ENCODE measurements around the gene SYCE1.
"Not testable (repeated sequence)": the region's sequence is repeated elsewhere in the genome, so short reads cannot be mapped to it uniquely, and the experiment has no call there.

SYCE1 gene, protein sequence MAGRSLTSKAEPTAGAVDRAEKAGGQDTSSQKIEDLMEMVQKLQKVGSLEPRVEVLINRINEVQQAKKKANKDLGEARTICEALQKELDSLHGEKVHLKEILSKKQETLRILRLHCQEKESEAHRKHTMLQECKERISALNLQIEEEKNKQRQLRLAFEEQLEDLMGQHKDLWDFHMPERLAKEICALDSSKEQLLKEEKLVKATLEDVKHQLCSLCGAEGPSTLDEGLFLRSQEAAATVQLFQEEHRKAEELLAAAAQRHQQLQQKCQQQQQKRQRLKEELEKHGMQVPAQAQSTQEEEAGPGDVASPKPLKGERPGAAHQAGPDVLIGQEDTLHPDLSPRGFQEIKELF

DNA sequence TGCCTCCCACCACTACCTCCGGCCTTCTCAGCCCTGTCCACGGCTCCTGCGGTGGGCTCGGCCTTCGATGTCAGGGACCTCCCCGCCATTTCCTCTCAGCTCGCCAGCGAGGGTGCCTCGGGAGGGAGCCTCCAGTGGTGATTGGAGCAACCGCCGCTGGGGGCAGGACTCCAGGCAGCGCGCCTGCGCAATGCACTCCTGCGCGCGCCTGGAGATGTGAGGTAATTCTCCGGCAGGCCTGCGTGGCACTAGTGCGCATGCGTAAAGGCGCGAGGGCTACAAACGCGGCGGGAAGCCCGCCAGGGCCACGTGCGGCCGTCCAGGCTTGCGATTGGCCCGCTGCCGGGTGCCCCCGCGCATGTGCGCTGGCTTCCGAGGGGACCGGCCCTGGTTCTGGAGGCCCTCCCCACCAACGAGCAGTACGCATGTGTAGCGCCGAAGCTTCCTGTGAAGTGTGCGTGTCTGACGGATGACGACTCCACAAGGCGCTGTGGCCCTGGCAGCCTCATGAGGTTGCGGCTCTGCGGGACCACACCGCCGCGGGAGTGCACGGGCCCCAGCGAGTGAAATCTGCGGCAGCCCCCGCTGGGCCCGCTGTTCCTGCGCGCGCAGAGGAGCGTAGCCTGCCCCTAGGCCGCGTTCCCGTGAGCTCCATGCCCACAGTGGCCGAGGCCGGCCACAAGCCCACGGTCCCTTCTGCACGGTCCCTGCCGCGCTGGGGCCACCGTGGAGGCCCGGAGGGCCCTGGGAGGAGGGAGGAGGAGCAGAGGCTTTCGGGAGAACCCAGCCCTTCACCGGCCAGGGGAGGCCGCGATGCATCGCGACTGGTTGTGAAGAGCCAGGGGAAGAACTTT, at the start of gene SYCE1:
Gene SYCE1, minus strand, starts transcription at position 143 of the 854 bp plus-strand sequence. Its CDS starts 54 bp downstream, at position 89.
- H3K4me1 ChIP-seq (ENCODE audit: insufficient read depth, low read length): no peaks in the 10 kb centered on the region
- no peak within 1 kb of the TSS for H3K4me3 ChIP-seq (ENCODE audit: low read length)
- H3K27me3 ChIP-seq (ENCODE audit: insufficient read depth, low read length): peaks cover 3% of the 10 kb centered on the region
- H3K36me3 ChIP-seq (ENCODE audit: insufficient read depth, low read length): no peaks in the 10 kb centered on the region
- H2AFZ ChIP-seq (ENCODE audit: low read depth, low read length): no peak within 1 kb of the TSS
- no peaks in the 10 kb centered on the region for H3K9me3 ChIP-seq (ENCODE audit: low read length)

DNA sequence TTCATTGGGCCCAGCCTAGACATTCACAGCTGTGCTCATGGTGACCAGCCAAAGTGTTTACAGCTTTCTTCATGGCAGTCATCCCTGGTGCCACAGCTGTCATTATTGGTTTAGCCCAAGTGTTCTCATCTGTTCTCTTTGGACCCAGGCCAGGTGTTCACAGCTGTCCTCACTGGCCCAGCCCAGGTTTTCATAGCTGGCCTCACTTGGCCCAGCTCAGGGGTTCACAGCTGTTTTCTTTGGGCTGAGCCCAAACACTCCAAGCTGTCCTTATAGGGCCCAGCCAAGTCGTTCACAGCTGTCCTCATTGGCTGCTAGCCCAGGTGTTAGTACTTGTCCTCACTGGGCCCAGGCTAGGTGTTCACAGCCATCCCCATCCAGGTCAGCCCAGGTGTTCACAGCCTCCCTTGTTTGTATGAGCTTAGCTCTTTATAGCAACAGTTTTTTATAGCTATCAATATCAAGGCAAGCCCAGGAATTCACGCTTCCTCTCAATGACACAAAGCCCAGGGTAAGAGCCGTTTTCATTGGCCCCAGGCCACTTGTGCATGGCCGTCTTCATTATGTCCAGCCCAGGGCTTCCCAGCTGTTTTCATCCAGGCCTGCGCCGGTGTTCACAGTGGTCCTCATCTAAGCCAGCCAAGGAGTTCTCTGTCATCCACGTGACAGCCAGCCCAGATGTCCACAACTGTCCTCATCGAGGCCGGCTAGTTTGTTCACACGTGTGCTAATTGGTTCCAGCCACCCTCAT, 49.6 kb upstream of the SYCE1 start:
- no peaks in the 10 kb centered on the region for H3K9me3 ChIP-seq (ENCODE audit: low read length)
- no peak overlapping the region for H2AFZ ChIP-seq (ENCODE audit: low read depth, low read length)
- H3K4me1 ChIP-seq (ENCODE audit: insufficient read depth, low read length): no peaks in the 10 kb centered on the region
- no peak overlapping the region for H3K4me3 ChIP-seq (ENCODE audit: low read length)
- H3K36me3 ChIP-seq (ENCODE audit: insufficient read depth, low read length): no peaks in the 10 kb centered on the region
- H3K27me3 ChIP-seq (ENCODE audit: insufficient read depth, low read length): peaks cover 5% of the 10 kb centered on the region

DNA sequence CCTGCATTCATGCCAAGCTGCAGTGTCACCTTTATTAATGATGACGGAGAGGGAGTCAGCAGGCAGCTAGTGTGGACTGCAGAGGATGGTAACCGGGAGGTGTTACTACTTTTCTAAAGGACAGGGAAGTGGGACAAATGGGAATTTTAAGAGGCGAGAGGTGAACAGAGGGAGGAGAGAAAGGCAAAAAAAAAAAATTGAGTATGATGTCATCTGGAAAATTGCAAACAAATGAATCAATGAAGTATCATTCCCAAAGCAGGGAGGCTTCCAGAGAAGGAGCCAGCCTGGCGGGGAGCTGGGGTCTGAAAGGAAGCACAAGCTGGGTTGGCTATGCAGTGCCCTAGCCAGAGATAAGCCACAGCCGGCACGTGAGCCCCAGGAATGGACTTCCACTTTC, 48.3 kb upstream of the SYCE1 start:
- Histone ChIP-seq H3K9me3 (ENCODE audit: low read length) (no peaks in the 10 kb centered on the region), H3K27me3 (ENCODE audit: insufficient read depth, low read length) (peaks cover 7% of the 10 kb centered on the region), H2AFZ (ENCODE audit: low read depth, low read length) (no peak overlapping the region), H3K4me1 (ENCODE audit: insufficient read depth, low read length) (no peaks in the 10 kb centered on the region), H3K36me3 (ENCODE audit: insufficient read depth, low read length) (no peaks in the 10 kb centered on the region), H3K4me3 (ENCODE audit: low read length) (no peak overlapping the region)

DNA sequence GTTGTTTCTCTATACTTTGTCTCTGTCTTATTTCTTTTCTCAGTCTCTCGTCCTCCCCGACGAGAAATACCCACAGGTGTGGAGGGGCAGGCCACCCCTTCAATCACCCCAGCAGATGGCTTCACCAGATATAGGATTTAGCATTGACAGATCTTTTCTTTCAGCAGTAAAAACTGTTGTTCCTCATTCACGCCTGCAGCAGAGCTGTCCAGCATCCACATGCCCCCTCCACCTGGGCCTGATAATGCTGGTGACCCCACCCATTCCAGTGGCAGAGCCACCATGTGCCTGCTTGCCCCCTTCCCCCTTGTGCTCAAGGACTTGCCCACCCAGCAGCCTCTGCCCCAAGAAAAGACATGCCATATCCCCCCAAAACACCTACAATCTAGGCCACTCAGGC, 45.7 kb upstream of the SYCE1 start:
- H3K27me3 ChIP-seq (ENCODE audit: insufficient read depth, low read length): peaks cover 7% of the 10 kb centered on the region
- H3K4me1 ChIP-seq (ENCODE audit: insufficient read depth, low read length): no peaks in the 10 kb centered on the region
- H2AFZ ChIP-seq (ENCODE audit: low read depth, low read length): no peak overlapping the region
- H3K36me3 ChIP-seq (ENCODE audit: insufficient read depth, low read length): no peaks in the 10 kb centered on the region
- H3K9me3 ChIP-seq (ENCODE audit: low read length): no peaks in the 10 kb centered on the region
- H3K4me3 ChIP-seq (ENCODE audit: low read length): no peak overlapping the region

DNA sequence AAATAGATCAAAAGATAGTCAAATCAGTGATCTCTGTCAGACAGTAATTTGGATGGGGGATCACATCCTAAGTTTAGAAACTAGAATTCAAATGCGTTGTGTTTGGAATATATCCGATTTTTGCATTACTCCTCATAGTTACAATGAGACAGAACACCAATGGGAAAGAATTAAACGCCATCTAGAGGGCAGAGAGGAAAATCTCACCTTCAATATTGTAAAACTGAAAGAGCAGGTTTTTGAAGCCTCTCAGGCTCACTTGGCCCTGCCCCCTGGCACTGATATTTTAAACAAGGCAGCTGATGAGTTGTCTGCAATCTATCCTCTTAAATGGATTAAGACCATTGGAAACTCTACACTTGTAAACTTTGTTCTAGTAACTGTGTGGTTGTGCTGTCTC, 43.5 kb upstream of the SYCE1 start:
- Histone ChIP-seq H3K4me3 (ENCODE audit: low read length) (no peak overlapping the region), H3K4me1 (ENCODE audit: insufficient read depth, low read length) (no peaks in the 10 kb centered on the region), H3K36me3 (ENCODE audit: insufficient read depth, low read length) (no peaks in the 10 kb centered on the region), H2AFZ (ENCODE audit: low read depth, low read length) (no peak overlapping the region), H3K9me3 (ENCODE audit: low read length) (no peaks in the 10 kb centered on the region), H3K27me3 (ENCODE audit: insufficient read depth, low read length) (peaks cover 9% of the 10 kb centered on the region)

DNA sequence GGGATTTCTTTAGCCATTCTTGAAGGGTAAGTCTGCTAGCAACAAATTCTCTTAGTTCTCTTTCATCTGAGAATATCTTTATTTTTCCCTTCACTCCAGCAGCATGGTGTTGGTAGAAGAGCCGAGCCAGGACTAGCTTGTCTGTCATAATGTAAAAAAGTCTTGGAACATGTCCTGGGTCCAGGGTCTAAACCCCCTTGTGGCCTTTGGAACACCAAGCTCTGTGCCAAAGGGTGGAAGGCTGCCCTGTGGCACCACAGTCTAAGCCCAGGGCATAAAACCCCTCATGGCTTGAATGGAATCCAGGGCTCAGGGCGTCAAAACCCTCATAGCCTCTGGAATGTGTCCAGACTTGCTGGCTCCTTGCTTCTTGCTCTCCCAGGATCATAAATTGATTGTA, 38.1 kb upstream of the SYCE1 start:
- not testable (repeated sequence) for H2AFZ ChIP-seq (ENCODE audit: low read depth, low read length); H3K4me3 ChIP-seq (ENCODE audit: low read length); H3K36me3 ChIP-seq (ENCODE audit: insufficient read depth, low read length); H3K4me1 ChIP-seq (ENCODE audit: insufficient read depth, low read length); H3K27me3 ChIP-seq (ENCODE audit: insufficient read depth, low read length); H3K9me3 ChIP-seq (ENCODE audit: low read length)

DNA sequence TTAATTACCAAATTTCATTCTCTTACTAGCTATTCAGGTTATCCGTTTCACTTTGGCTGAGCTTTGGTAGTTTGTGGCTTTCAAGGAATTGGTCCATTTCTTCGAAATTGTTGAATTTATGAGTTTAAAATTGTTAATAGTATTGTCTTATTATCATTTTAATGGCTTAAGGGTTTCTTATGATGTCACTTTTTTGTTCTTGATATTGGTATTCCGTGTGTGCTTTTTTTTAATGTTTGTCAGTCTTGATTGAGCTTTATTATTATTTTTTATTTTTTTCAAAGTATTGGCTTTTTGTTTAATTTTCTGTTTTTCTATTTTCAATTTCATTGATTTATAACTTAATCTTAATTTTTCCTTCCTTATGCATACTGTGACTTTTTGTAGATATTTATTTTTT, 35.3 kb upstream of the SYCE1 start:
- H3K27me3 ChIP-seq (ENCODE audit: insufficient read depth, low read length): peaks cover 10% of the 10 kb centered on the region
- H3K4me1 ChIP-seq (ENCODE audit: insufficient read depth, low read length): no peaks in the 10 kb centered on the region
- H3K4me3 ChIP-seq (ENCODE audit: low read length): no peak overlapping the region
- no peak overlapping the region for H2AFZ ChIP-seq (ENCODE audit: low read depth, low read length)
- no peaks in the 10 kb centered on the region for H3K9me3 ChIP-seq (ENCODE audit: low read length)
- no peaks in the 10 kb centered on the region for H3K36me3 ChIP-seq (ENCODE audit: insufficient read depth, low read length)

DNA sequence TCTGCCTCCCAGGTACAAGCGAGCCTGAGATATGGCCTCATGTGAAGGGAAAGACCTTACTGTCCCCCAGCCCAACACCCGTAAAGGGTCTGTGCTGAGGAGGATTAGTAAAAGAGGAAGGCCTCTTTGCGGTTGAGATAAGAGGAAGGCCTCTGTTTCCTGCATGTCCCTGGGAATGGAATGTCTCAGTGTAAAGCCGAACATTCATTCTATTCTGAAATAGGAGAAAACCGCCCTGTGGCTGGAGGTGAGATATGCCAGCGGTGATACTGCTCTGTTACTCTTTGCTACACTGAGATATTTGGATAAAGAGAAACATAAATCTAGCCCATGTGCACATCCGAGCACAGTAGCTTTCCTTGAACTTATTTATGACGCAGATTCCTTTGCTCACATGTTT, 34.5 kb upstream of the SYCE1 start:
- not testable (repeated sequence) for H3K36me3 ChIP-seq (ENCODE audit: insufficient read depth, low read length); H3K9me3 ChIP-seq (ENCODE audit: low read length); H3K27me3 ChIP-seq (ENCODE audit: insufficient read depth, low read length); H2AFZ ChIP-seq (ENCODE audit: low read depth, low read length); H3K4me1 ChIP-seq (ENCODE audit: insufficient read depth, low read length); H3K4me3 ChIP-seq (ENCODE audit: low read length)

DNA sequence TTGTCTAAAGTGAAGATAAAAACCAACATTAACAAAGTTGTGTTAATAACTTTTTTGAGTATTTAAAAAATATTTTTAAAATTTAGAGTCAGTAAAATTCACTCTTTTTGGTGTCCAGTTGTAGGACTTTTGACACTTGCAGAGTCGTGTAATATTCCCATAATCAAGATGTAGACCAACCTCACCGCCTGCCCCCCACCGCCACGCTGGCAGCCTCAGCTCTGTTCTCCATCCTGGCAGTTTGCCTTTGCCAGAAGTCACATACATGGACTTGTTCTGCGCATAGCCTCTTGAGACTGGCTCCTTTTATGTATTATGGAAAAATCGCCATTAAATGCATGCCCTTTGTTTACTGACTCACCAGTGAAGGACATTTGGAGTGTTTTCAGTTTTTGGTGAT, 27.3 kb upstream of the SYCE1 start:
- Histone ChIP-seq H3K4me1 (ENCODE audit: insufficient read depth, low read length) (no peaks in the 10 kb centered on the region), H3K4me3 (ENCODE audit: low read length) (no peak overlapping the region), H3K9me3 (ENCODE audit: low read length) (no peaks in the 10 kb centered on the region), H2AFZ (ENCODE audit: low read depth, low read length) (no peak overlapping the region), H3K27me3 (ENCODE audit: insufficient read depth, low read length) (peaks cover 23% of the 10 kb centered on the region), H3K36me3 (ENCODE audit: insufficient read depth, low read length) (no peaks in the 10 kb centered on the region)

DNA sequence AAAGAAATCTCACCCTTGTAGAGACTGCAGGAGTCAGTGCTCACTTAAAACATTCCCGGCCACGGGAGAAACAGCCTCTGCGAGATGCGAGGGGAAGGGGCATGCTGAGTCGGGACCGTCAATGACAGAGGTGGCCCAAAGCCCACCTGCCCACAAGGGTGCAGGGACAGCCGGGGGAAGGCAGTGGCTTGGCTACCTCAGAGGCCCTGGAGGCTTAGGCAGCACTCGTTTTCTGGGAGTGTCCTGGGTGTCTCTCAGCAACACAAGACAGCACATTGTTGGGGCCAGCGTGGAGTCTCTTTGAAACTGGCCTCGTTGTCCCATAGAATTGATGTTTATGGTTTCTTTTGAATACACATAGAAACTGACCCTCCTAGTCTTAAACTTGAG, 25.6 kb upstream of the SYCE1 start:
- Histone ChIP-seq H3K9me3 (ENCODE audit: low read length) (no peaks in the 10 kb centered on the region), H2AFZ (ENCODE audit: low read depth, low read length) (no peak overlapping the region), H3K36me3 (ENCODE audit: insufficient read depth, low read length) (no peaks in the 10 kb centered on the region), H3K4me1 (ENCODE audit: insufficient read depth, low read length) (no peaks in the 10 kb centered on the region), H3K4me3 (ENCODE audit: low read length) (no peak overlapping the region), H3K27me3 (ENCODE audit: insufficient read depth, low read length) (peaks cover 23% of the 10 kb centered on the region)

DNA sequence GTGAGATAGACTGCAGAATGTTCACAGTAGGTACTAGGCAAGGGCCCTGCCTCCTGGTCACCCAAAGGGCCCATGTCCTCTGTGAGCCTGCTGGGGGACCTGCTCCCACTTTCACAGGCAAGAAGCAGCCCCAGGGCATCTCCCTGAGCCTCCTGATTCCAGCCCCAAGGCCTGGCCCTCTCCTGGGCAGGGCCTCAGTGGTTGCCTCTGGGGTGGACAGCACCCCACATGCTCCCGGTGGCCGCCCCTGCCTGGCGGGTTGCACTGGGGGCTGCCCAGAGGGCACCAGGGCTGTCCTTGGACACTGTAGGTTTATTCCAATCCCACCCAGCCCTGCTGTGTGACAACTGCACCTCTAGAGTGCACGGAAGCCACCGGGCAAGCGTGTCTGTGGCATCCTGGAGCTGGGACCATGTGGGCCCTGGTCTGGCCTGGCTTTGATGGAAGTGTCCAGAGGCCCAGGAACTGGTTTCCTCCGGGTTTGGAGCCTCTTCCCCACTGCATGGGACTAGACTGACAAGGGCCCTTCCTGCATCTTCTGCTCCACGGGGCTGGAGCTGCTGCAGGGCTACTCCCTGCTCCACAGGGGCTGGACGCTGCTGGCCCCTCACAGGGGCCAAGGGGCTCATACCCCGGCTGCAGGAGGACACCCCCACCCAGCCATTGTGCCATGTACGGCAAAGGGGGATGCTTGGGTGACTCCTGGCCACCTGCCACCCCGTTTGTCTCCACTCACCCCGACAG, 25.0 kb upstream of the SYCE1 start:
- Histone ChIP-seq H2AFZ (ENCODE audit: low read depth, low read length) (no peak overlapping the region), H3K36me3 (ENCODE audit: insufficient read depth, low read length) (no peaks in the 10 kb centered on the region), H3K4me1 (ENCODE audit: insufficient read depth, low read length) (no peaks in the 10 kb centered on the region), H3K27me3 (ENCODE audit: insufficient read depth, low read length) (peaks cover 23% of the 10 kb centered on the region), H3K4me3 (ENCODE audit: low read length) (no peak overlapping the region), H3K9me3 (ENCODE audit: low read length) (no peaks in the 10 kb centered on the region)

DNA sequence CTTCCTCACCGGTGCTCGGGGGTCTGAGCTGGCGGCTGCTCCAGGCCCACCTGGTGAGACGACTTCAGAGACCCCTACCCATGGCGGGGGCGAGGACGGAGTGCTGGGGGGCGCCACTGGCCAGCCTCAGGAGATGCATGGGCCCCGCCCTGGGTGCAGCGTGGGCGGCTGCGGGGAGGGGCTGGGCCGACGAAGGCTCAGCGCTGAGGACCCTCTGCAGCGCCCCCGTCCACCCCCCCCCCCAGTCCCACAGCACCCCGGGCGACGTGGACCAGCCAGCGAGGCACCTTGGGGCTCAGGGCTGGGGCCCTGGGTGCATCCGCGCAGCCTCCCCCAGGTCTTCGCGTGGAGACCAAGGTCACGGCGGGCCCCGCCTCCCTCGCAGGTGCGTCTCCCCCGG, 11.7 kb upstream of the SYCE1 start:
- H3K9me3 ChIP-seq (ENCODE audit: low read length); H2AFZ ChIP-seq (ENCODE audit: low read depth, low read length); H3K4me3 ChIP-seq (ENCODE audit: low read length); H3K27me3 ChIP-seq (ENCODE audit: insufficient read depth, low read length); H3K36me3 ChIP-seq (ENCODE audit: insufficient read depth, low read length); H3K4me1 ChIP-seq (ENCODE audit: insufficient read depth, low read length): not testable (repeated sequence)

DNA sequence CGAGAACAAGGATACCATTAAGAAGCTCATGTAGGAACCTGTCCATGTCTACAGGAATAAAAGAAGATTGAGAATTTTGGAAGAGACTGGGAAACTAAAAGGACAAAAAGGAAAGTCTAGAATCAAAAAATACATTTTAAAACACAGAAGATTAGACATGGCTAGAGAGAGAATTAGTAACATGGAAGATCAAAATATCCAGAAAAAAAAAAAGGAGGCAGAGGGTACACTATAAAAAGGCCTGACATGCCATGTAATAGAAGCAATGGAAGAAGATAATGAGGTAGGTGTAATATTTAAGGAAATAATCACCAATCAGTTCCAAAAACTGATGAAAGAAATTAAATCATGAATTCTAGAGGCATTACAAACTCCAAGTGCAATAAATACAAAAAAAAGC, 8.1 kb upstream of the SYCE1 start:
- not testable (repeated sequence) for H2AFZ ChIP-seq (ENCODE audit: low read depth, low read length); H3K9me3 ChIP-seq (ENCODE audit: low read length); H3K36me3 ChIP-seq (ENCODE audit: insufficient read depth, low read length); H3K4me1 ChIP-seq (ENCODE audit: insufficient read depth, low read length); H3K4me3 ChIP-seq (ENCODE audit: low read length); H3K27me3 ChIP-seq (ENCODE audit: insufficient read depth, low read length)
